ENCODE results near the gene ROR2. TPM values are rescaled to one million over a fixed set of nuclear protein-coding genes. Genes with fewer than 3 reads are reported as not detected.

The ROR2 gene
- total and polyA plus RNA-seq, 4 donors, result 0.13 to 0.84 (median 0.52) TPM

- WGBS, result 92% methylated on average over 6 of the region's 6 CpGs
- Histone ChIP-seq H3K9ac (ENCODE audit: low read depth in 1 of 2, low read length in 2 of 2) (no peak overlapping the region), H3K27ac (ENCODE audit: low read depth in 1 of 2, low read length in 2 of 2) (no peak overlapping the region), H3K4me3 (ENCODE audit: low read depth in 1 of 3, low read length in 3 of 3) (no peak overlapping the region), H3K36me3 (ENCODE audit: control insufficient read depth in 4 of 4, insufficient read depth in 3 of 4, low read depth in 1 of 4, low read length in 3 of 4) (no peaks in the 10 kb centered on the region), H3K27me3 (ENCODE audit: control insufficient read depth in 4 of 4, insufficient read depth in 4 of 4, low read length in 3 of 4) (peaks cover 0 to 5% (median 0%) of the 10 kb centered on the region in 4 donors), H3K4me1 (ENCODE audit: control insufficient read depth in 4 of 4, insufficient read depth in 4 of 4, low read length in 3 of 4) (no peaks in the 10 kb centered on the region), H3K9me3 (ENCODE audit: control insufficient read depth in 4 of 4, low read length in 3 of 4) (no peaks in the 10 kb centered on the region)
- TF ChIP-seq FOXA1 (IDR thresholded peaks at IDR 0.05), result no peak
- no peak for TF ChIP-seq FOXA2 (IDR thresholded peaks at IDR 0.05)
- TF ChIP-seq CTCF (IDR thresholded peaks at IDR 0.05; ENCODE audit: low read depth, low read length, missing input control), result no peak
- no peak for TF ChIP-seq NR2F2 (IDR thresholded peaks at IDR 0.05)
- TF ChIP-seq MAX (IDR thresholded peaks at IDR 0.05), result no peak
- TF ChIP-seq HNF4A (conservative IDR thresholded peaks at IDR 0.05), result no peak
- no peak for TF ChIP-seq YY1 (IDR thresholded peaks at IDR 0.05)
- no peak for TF ChIP-seq ZBTB33 (IDR thresholded peaks at IDR 0.05)
- no peak for TF ChIP-seq TAF1 (conservative IDR thresholded peaks at IDR 0.05)
- TF ChIP-seq ATF3 (IDR thresholded peaks at IDR 0.05), result no peak
- no peak for TF ChIP-seq REST (IDR thresholded peaks at IDR 0.05)
- no peak for TF ChIP-seq RXRA (IDR thresholded peaks at IDR 0.05)
- no peak for TF ChIP-seq GABPA (IDR thresholded peaks at IDR 0.05 in 1 of 2, conservative IDR thresholded peaks at IDR 0.05 in 1 of 2)
- no peak for TF ChIP-seq JUND (IDR thresholded peaks at IDR 0.05)
- no peak for DNase-seq (ENCODE audit: low spot score)
Measured at GRCh38 chr9:91873637-91874051, 76.4 kb downstream of the ROR2 start.

GRCh38 chr9:91868732-91869391, 81.2 kb downstream of the ROR2 start:
- no peak overlapping the region for H3K4me3 ChIP-seq (ENCODE audit: low read depth in 1 of 3, low read length in 3 of 3)
- TF ChIP-seq JUND (IDR thresholded peaks at IDR 0.05) (no peak), GABPA (IDR thresholded peaks at IDR 0.05 in 1 of 2, conservative IDR thresholded peaks at IDR 0.05 in 1 of 2) (no peak), HNF4A (conservative IDR thresholded peaks at IDR 0.05) (no peak), RXRA (IDR thresholded peaks at IDR 0.05) (no peak), MAX (IDR thresholded peaks at IDR 0.05) (no peak), REST (IDR thresholded peaks at IDR 0.05) (no peak), ATF3 (IDR thresholded peaks at IDR 0.05) (no peak), RAD21 (IDR thresholded peaks at IDR 0.05) (no peak), SP1 (IDR thresholded peaks at IDR 0.05) (no peak), EGR1 (IDR thresholded peaks at IDR 0.05; ENCODE audit: low read depth in 2 of 2) (no peak), TAF1 (conservative IDR thresholded peaks at IDR 0.05) (no peak), HNF4G (IDR thresholded peaks at IDR 0.05) (no peak), NR2F2 (IDR thresholded peaks at IDR 0.05) (no peak), FOXA1 (IDR thresholded peaks at IDR 0.05) (no peak)
- H3K36me3 ChIP-seq (ENCODE audit: control insufficient read depth in 4 of 4, insufficient read depth in 3 of 4, low read depth in 1 of 4, low read length in 3 of 4), result no peaks in the 10 kb centered on the region
- H3K9ac ChIP-seq (ENCODE audit: low read depth in 1 of 2, low read length in 2 of 2), result no peak overlapping the region
- H3K9me3 ChIP-seq (ENCODE audit: control insufficient read depth in 4 of 4, low read length in 3 of 4), result no peaks in the 10 kb centered on the region
- H3K27ac ChIP-seq (ENCODE audit: low read depth in 1 of 2, low read length in 2 of 2), result no peak overlapping the region
- no peaks in the 10 kb centered on the region for H3K4me1 ChIP-seq (ENCODE audit: control insufficient read depth in 4 of 4, insufficient read depth in 4 of 4, low read length in 3 of 4)
- H3K27me3 ChIP-seq (ENCODE audit: control insufficient read depth in 4 of 4, insufficient read depth in 4 of 4, low read length in 3 of 4), result no peaks in the 10 kb centered on the region
- no peak for DNase-seq (ENCODE audit: low spot score)
- 75% methylated on average over 5 of the region's 5 CpGs for WGBS

Measured in liver (tissue), 9 donors.